HepG2 (cell line): ENCODE data around the gene CSNK1D. TPM values are rescaled to one million over a fixed set of nuclear protein-coding genes. Genes with fewer than 3 reads are reported as not detected.

ENCODE experiments used
- BCL6 ChIP-seq: IDR thresholded peaks from 2 replicates; pipeline ENCODE4 v1.6.1; 2016; ENCODE audit warnings: missing genetic modification reagents, missing compliant biosample characterization
- CERS6 ChIP-seq: sonication (generic); formaldehyde crosslinking; IDR thresholded peaks from 2 replicates; pipeline ENCODE4 v1.5.0; 2020; ENCODE audit warnings: missing genetic modification reagents
- DR1 ChIP-seq: sonication (generic); formaldehyde crosslinking; IDR thresholded peaks from 2 replicates; pipeline ENCODE4 v1.8.0; 2021; ENCODE audit warnings: mild to moderate bottlenecking, missing genetic modification reagents, inconsistent platforms
- HOXA3 ChIP-seq: sonication (generic); formaldehyde crosslinking; IDR thresholded peaks from 2 replicates; pipeline ENCODE4 v1.5.0; 2020; ENCODE audit warnings: missing genetic modification reagents
- MIER3 ChIP-seq: IDR thresholded peaks from 2 replicates; pipeline ENCODE4 v1.6.1; 2016; ENCODE audit warnings: missing compliant biosample characterization, borderline replicate concordance
- NFE2 ChIP-seq: sonication (generic); formaldehyde crosslinking; IDR thresholded peaks from 2 replicates; pipeline ENCODE4 v1.4.0; 2020; ENCODE audit warnings: missing genetic modification reagents
- NR3C1 ChIP-seq: sonication (generic); formaldehyde crosslinking; IDR thresholded peaks from 2 replicates; pipeline ENCODE4 v1.4.0; 2020; ENCODE audit warnings: missing genetic modification reagents
- RELA ChIP-seq: sonication (generic); formaldehyde crosslinking; IDR thresholded peaks from 2 replicates; pipeline ENCODE4 v1.4.0; 2020; ENCODE audit warnings: missing genetic modification reagents
- SOX6 ChIP-seq, 2 experiments: fragments of 450-650 bp in 1 of 2; sonication (generic) in 1 of 2; formaldehyde crosslinking in 1 of 2; IDR thresholded peaks; 2 replicates each; pipeline versions ENCODE4 v1.4.0 to v1.6.1; 2017 to 2020; ENCODE audit warnings: antibody characterized with exemption in 1 of 2, mild to moderate bottlenecking in 1 of 2, missing genetic modification reagents in 1 of 2
- YEATS4 ChIP-seq: sonication (generic); formaldehyde crosslinking; IDR thresholded peaks from 2 replicates; pipeline ENCODE4 v1.4.0; 2020; ENCODE audit warnings: missing genetic modification reagents, borderline replicate concordance
- ZBTB7A ChIP-seq: sonication (generic); formaldehyde crosslinking; IDR thresholded peaks from 2 replicates; pipeline ENCODE4 v1.8.0; 2022; ENCODE audit warnings: mild to moderate bottlenecking, missing genetic modification reagents
- ZEB1 ChIP-seq: IDR thresholded peaks from 2 replicates; pipeline ENCODE4 v1.6.1; 2012; ENCODE audit warnings: mild to moderate bottlenecking, low read depth, inconsistent platforms; ENCODE audit not compliant: insufficient replicate concordance
- ZFP37 ChIP-seq: sonication (generic); formaldehyde crosslinking; IDR thresholded peaks from 2 replicates; pipeline ENCODE4 v1.4.0; 2020; ENCODE audit warnings: missing genetic modification reagents, borderline replicate concordance
- ZHX1 ChIP-seq: sonication (generic); formaldehyde crosslinking; IDR thresholded peaks from 2 replicates; pipeline ENCODE4 v1.8.1; 2022; ENCODE audit warnings: low read depth, mild to moderate bottlenecking, missing genetic modification reagents
- ZMYM3 ChIP-seq: sonication (generic); formaldehyde crosslinking; IDR thresholded peaks from 2 replicates; pipeline ENCODE4 v1.5.1; 2020; ENCODE audit warnings: mild to moderate bottlenecking, missing genetic modification reagents
- ZNF431 ChIP-seq: sonication (generic); formaldehyde crosslinking; IDR thresholded peaks from 2 replicates; pipeline ENCODE4 v1.9.0; 2022; ENCODE audit warnings: missing genetic modification reagents, low read depth, mild to moderate bottlenecking, borderline replicate concordance
- ZSCAN31 ChIP-seq: sonication (generic); formaldehyde crosslinking; IDR thresholded peaks from 2 replicates; pipeline ENCODE4 v1.5.0; 2020; ENCODE audit warnings: low read depth, mild to moderate bottlenecking, missing genetic modification reagents
- polyA plus RNA-seq, 8 experiments: library from polyadenylated mRNA; depleted of rRNA in 3 of 8; stranded (reverse) in 7 of 8; unstranded in 1 of 8; fragments of >200 nt; fragmentation: Illumina TruSeq in 4 of 8; extraction: Trizol in 4 of 8; gene quantifications; 2 replicates each; pipeline versions ENCODE4 v1.2.1 to v1.2.3, GENCODE V29; 2011 to 2016; ENCODE audit warnings: low read depth in 4 of 8, missing spikeins in 1 of 8, mixed read lengths in 1 of 8; ENCODE audit not compliant: insufficient read depth in 1 of 8
- total RNA-seq, 5 experiments: library from RNA; depleted of rRNA; stranded (reverse); fragments of >200 nt; fragmentation: Illumina TruSeq; extraction: Trizol; gene quantifications; 2 replicates each; pipeline ENCODE4 v1.2.3, GENCODE V29; 2016; ENCODE audit warnings: low read depth in 1 of 5
- TF ChIP-seq, protein P1 (sequence below), 2 experiments: IDR thresholded peaks; 2 replicates each; pipeline ENCODE4 v1.6.1; 2011 to 2012; ENCODE audit warnings: low read length in 2 of 2, borderline replicate concordance in 1 of 2, low read depth in 1 of 2, mild to moderate bottlenecking in 1 of 2, moderate library complexity in 1 of 2
- TF ChIP-seq, protein P2 (sequence below): IDR thresholded peaks from 2 replicates; pipeline ENCODE4 v1.6.1; 2012; ENCODE audit warnings: inconsistent platforms

The CSNK1D gene
- total and polyA plus RNA-seq, 2 of the 13 experiments (the other 11 are each of a cell fraction or from before 2014, with no cell fraction given), result 31.5 to 128 TPM

DNA sequence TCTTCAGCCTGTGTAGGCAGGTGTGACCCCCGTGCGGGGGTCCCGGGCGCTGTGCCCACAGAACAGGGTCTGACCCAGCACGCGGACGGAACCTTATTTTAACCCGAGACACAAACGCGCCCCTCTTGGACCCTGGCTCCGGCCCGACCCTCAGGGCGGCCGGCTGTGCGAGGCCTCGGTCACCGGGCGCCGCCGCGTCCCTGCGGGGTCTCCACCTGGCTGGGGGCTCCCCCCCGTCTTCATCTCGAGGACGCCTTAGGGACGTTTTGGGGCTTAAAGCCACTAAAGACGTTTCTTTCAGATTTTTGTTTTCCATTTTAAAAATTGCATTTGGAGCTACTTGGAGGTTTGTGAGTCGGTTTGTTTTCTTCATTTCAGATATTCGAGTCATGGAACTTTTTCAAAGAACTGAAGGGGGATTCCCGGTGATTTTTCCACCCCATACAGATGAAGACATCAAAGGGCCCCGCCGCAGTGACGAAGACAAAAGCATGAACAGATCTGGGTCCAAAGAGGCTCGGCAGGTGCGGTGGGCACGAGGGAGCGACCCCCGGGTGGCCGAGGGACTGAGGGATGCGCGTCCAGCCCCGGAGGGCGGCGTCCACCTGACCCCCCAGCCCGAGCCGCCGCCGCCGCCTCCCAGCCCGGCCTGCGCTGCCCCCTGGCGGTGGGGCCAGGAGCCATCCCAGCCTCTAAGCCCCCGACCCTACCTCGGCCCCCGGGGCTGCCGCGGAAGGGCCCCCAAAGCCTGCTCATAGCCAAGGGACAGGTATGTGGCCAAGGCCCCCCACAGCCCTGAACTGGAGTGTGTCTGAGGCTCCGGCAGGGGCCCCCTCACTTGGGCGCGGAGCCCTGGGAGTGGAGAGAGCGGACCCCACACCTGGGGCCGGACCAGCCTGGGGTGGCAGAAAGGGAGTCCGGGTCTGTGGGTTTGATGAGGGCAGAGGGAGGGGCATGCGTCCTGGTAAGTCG lies 47.7 kb upstream of the CSNK1D start (continued):
- TF ChIP-seq ZEB1 (peak; percentile 49), ZHX1 (peak; percentile 46; the same call in 1 of the 2 replicates), NR3C1 (CRISPR knock-in tag) (no peak), CERS6 (CRISPR knock-in tag) (no peak), NFE2 (no peak), ZFP37 (CRISPR knock-in tag) (no peak), ZBTB7A (CRISPR knock-in tag) (peak; percentile 96), DR1 (no peak), ZSCAN31 (0 out of 2 replicates have a peak, but pooled peaks have one; percentile 36), ZMYM3 (CRISPR knock-in tag) (0 out of 2 replicates have a peak, but pooled peaks have one; percentile 6), BCL6 (CRISPR knock-in tag) (no peak; the same call in 1 of the 2 replicates), RELA (peak; percentile 73; the same call in 1 of the 2 replicates), MIER3 (CRISPR knock-in tag) (no peak), ZNF431 (peak; percentile 55; the same call in 1 of the 2 replicates), YEATS4 (CRISPR knock-in tag) (0 out of 2 replicates have a peak, but pooled peaks have one; percentile 53), HOXA3 (CRISPR knock-in tag) (peak; percentile 42; the same call in 1 of the 2 replicates), SOX6 (IDR thresholded peaks at IDR 0.05) (no peak), SOX6 (CRISPR knock-in tag; IDR thresholded peaks at IDR 0.05) (peak; percentile 10; the same call in 1 of the 2 replicates)
- TF ChIP-seq, protein P1, sequence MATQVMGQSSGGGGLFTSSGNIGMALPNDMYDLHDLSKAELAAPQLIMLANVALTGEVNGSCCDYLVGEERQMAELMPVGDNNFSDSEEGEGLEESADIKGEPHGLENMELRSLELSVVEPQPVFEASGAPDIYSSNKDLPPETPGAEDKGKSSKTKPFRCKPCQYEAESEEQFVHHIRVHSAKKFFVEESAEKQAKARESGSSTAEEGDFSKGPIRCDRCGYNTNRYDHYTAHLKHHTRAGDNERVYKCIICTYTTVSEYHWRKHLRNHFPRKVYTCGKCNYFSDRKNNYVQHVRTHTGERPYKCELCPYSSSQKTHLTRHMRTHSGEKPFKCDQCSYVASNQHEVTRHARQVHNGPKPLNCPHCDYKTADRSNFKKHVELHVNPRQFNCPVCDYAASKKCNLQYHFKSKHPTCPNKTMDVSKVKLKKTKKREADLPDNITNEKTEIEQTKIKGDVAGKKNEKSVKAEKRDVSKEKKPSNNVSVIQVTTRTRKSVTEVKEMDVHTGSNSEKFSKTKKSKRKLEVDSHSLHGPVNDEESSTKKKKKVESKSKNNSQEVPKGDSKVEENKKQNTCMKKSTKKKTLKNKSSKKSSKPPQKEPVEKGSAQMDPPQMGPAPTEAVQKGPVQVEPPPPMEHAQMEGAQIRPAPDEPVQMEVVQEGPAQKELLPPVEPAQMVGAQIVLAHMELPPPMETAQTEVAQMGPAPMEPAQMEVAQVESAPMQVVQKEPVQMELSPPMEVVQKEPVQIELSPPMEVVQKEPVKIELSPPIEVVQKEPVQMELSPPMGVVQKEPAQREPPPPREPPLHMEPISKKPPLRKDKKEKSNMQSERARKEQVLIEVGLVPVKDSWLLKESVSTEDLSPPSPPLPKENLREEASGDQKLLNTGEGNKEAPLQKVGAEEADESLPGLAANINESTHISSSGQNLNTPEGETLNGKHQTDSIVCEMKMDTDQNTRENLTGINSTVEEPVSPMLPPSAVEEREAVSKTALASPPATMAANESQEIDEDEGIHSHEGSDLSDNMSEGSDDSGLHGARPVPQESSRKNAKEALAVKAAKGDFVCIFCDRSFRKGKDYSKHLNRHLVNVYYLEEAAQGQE (IDR thresholded peaks at IDR 0.05; ENCODE audit: borderline replicate concordance in 1 of 2, low read depth in 1 of 2, low read length in 2 of 2), result no peak
- TF ChIP-seq, protein P2, sequence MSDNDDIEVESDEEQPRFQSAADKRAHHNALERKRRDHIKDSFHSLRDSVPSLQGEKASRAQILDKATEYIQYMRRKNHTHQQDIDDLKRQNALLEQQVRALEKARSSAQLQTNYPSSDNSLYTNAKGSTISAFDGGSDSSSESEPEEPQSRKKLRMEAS, result peak; percentile 66; the same call in 1 of the 2 replicates
